Ramos (cell line): ENCODE measurements around the gene NUDCD3.

Source experiments
- in situ Hi-C: fragments of 300-500 bp; cut with MboI; formaldehyde crosslinking; loops from one replicate; pipeline ENCODE4 v1.14.3; 2022; ENCODE audit warnings: low sequenced_read_pairs; ENCODE audit not compliant: unreplicated experiment

The NUDCD3 gene

DNA sequence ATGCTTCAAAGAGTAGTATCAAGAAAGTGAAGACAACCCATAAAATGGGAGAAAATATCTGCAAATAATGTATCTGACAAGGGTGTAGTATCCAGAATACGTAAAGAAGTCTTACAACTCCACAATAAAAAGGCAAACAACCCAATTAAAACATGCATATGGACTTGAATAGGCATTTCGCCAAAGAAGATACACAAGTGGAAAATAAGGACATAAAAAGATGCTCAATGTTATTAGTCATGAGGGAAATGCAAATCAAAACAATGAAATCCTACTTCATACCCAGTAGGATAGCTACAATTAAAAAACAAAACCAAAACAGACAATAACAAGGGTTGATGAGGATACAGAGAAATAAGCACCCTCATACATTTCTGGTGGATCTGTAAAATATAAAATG lies 79.2 kb downstream of the NUDCD3 start:
- in situ Hi-C loops: no loop called here

DNA sequence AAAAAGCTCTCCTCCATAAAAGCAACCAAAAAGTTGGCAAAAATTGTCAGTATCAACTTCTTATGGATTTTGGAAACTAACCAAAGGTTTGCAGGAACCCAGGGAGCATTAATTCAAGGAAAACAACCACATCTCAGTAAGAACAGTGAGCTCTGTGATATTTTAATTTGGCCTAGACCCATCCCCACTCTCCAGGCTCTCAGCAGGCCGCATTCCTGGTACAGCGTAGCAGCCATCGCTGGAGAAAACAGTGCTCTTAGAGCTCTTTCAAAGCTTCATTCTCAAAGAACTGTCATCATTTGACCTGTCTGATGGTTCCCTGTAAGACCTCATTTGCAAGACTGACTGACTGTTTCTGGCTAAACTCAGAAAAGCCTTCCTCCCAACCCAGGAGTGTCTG lies 81.9 kb downstream of the NUDCD3 start:
- in situ Hi-C loops: no loop called here

DNA sequence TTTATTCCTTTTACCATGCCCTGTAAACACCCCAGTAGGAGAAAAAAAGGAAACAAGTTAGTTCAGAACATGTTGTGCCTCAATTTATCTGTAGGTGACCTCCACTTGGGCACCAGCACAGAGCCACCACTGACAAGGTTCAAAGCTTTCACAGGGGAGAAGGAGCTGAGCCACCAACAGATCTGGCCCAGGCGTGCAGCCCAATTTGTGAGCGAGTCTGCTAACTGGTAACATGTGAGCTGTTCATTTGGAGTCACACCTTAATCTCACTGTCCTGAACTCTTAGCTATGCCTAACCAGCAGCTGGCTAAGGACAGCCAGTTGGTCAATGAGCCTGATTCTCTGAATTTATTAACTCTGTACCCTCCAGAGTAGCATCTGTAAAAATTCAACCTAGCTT lies 86.7 kb downstream of the NUDCD3 start:
- in situ Hi-C loops: no loop called here

DNA sequence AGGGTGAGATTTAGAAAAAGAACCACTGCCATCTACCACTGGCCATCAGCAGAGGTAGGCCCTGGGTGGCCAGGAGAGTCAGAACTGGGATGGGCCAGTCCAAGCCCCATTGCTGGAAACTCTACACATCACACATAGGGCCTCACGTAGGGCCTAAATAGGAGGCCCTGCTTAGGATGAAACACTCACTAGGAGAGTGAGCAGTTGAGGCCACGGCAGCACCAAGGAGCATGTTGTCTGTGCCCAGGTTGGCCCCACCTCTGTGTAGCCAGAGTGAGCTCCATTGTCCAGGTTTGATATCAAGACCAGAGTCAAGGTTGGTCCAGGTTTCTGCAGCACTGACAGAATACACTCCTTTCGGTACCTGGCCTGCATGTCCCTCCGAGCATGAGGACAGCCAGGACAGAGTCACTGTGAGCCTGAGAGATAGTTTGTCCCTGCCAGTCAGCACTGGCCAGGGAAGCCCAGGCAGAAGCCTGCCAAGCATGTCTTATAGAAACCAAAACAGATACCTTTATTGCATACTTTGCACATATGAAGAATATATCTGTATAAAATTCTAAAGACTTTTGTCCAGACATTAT lies 87.2 kb downstream of the NUDCD3 start:
- in situ Hi-C loops: no loop called here

DNA sequence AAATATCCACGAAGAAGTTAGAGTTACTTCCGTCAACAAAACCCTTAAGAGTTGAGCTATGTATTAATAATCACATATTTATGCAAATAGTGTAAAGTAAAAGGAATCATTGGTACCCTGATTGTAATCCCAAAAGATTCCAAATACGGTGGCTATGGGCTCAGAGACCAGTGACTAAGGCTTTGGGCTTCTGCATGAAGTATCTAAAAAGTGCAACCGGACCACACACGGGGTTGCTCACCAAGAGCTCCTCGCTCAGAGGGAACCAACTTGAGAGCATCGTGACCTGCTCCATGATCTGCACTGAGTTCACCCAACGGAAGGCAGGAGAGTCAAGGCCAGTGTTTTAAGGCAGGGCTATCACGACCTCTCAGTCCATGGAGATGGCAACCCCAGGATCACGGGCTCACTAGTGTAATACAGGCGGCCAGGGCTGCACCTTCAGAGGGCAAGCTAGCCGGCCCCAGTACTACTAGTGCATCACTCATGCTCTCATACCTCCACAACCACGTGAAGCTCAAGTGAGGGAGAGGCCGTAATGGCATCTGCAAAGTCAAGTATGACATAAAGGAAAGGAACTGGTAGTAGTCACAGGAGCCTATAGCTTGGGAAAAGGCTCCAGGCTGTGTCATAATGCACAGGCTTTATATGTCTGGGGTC lies 87.9 kb downstream of the NUDCD3 start:
- in situ Hi-C loops: no loop called here

DNA sequence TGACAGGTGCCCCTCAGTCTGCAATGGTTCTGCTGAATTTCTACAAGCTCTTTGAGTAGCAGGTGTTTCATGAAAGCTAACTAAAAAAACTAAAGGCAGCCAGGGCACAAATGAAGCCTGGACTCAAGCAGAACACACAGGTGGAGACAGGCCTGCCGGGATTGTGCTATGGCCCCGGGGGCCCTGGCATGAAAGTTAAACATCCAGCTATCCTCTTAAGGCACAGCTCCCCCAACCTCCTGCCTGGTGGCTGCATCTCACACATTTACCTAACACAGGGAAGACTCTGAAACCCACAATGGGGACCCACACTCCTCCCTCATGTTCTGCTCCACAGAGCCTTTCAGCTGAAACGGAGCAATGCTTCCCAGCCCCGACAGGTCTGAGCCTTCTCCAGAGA lies 88.8 kb downstream of the NUDCD3 start:
- in situ Hi-C loops: no loop called here

DNA sequence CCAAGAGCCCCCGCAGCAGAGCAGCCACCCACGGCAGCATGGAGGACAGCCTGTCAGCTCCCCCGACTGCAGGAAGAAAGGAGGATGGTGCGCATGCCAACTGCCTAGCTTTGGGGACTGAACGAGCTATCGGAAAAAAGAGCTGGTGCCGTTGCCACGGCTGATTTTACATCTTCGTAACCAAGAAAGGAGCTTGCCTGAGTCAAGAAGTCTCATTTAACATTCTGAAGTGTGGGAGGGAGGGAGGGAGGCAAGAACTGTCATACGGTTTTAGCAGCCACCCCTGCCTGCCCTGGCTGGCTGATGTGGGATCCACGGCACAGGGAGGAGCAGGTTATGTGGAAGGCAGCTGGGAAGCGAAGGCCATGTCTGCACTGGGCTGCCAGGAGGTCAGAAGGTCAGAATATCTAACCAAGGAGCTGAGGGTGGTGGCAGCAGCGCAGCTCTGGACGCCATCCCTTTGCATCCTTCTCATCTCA lies 90.4 kb downstream of the NUDCD3 start:
- in situ Hi-C loops: no loop called here

DNA sequence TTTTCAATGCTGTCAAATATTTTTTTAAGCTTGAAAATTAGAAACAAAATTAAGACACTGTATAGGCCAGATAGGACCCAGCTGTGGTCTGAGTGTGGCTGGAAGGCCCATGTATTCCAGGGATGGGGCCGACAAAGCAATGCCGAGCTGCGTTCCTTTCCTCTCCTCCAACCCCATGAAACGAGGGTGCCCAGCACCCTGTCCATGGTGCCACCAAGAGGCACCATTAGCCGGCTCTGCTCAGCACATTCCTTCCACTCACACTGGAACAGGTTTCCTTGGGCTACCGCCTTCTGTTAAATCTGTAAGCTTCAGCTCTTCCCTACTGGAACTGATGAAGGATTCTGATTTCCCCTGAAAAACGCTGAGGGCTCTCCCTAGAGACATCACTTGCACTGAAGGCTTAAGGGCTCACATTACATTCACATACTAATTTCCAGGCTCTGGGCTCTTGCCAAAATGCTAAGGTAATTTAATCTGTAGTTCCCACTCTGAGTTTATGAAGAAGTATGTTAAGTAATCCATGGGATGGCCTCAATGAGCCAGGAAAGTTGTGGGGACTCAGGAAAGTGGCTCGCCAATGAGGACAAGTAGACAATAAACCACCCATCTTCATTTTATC lies 91.4 kb downstream of the NUDCD3 start:
- in situ Hi-C loops: no loop called here

DNA sequence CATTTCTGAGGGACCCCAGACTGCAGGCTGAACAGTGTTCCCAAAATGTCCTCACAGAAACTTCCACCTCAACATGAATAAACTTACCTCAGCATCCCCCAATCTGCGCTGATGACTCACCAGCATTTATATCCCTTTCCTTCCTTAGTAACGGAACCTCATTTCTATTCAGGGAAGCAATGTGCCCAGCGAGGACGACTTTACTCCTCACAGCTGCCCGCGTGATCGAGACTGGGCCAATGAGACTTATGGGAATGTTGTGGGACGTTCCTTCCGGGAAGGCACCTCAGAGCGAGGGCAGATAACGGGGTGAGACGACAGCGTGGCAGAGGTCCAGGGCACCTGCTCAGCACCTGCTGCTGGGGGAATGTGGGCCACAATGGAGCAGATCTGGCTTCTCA lies 91.9 kb downstream of the NUDCD3 start:
- in situ Hi-C loops: no loop called here

DNA sequence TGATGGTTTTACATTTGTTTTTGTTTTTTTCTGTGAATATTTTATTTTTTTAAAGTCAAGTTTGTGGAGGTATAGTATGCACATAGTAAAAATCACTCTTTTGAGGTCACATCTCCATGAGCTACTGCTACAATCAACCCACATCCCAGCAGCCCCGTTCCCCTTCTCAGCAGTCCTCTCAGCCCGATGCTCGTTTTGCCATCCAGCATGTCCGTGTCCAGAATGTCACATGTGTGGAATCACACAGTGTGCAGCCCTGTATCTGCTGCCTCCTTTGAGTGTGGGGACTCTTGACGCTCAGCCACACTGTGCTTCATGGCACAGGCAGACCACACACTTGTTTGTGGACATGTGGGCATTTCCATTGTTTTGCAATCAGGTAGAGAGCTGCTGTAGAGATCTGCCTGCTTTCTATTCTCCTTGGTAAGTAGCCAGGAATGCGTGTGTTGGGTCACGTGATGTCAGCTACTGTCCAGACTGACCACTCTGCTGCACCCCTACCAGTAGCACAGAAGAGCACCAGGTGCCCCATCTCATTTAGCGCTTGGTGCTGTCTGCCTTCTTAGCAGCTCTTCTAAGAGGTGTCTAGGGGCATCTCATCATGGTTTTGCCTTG lies 93.4 kb downstream of the NUDCD3 start:
- in situ Hi-C loops: no loop called here

DNA sequence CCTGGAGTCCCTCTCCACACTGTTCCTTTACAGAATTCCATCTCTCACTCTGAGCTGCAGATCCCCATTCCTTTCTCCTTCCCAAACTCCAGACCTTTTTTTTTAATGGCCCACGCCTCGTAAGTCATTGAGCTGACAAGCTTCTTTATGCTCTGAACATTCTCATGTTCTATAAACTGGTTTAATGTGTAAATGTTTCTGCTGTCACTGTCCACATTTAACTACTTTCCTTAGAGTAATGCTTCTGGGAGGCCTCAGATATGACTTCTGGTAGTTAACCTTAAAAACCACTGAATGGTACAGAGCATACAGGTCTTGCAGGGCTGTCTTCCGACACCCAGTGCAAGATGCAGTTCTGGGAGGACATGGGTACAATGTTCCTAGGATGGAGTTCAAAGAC lies 94.0 kb downstream of the NUDCD3 start:
- in situ Hi-C loops: no loop called here

DNA sequence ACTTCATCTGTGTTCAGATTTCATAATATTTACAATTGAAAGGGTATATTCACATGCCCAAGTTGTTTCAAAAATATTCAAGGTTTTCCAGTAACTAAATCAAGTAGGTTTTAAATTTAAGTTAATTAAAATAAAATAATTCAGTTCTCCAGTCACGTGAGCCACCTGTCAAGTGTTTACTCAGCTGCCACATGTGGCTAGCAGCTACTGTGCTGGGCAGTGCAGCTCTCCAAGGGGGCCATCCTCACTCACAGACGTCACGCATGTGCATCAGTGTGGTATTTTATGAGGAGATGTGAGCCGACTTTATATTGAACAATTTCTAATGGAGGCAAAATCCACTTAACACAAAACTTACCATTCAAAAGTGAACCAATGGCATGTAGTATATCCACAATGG lies 95.4 kb downstream of the NUDCD3 start:
- in situ Hi-C loops: no loop called here

DNA sequence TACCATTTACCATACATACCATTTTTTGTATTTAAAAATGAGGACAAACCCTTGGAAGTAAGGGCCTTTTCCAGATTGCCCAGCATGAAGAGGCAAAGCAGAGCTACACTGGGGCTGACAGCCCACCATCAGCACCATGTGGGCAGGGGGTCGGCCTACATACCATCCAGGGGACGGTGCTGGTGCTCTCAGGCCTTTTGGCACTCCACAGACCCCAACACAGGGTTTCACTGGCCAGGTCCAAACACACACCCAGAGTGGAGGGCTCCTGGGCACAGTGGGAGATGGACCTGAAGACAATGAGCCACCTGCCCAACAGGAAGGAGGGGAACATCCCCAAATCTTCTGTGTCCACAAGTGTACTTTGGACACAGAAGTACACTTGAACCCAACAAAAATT lies 95.8 kb downstream of the NUDCD3 start:
- in situ Hi-C loops: no loop called here

DNA sequence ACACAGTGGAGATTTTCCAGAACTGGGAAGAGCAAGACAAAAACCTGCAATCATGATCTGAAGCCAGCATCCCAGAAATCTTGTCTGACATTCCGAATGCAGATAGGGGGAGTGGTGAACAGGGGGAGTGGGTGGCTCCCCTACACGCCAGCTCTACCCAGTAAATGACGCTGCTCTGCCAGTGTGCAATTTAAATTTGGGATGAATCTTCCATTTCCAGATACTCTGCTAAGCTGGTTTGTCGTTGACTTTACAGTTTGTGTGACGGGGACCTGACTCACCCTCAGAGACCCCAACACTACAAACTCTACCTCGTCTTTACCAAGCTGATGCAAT lies 96.4 kb downstream of the NUDCD3 start:
- in situ Hi-C loops: no loop called here

DNA sequence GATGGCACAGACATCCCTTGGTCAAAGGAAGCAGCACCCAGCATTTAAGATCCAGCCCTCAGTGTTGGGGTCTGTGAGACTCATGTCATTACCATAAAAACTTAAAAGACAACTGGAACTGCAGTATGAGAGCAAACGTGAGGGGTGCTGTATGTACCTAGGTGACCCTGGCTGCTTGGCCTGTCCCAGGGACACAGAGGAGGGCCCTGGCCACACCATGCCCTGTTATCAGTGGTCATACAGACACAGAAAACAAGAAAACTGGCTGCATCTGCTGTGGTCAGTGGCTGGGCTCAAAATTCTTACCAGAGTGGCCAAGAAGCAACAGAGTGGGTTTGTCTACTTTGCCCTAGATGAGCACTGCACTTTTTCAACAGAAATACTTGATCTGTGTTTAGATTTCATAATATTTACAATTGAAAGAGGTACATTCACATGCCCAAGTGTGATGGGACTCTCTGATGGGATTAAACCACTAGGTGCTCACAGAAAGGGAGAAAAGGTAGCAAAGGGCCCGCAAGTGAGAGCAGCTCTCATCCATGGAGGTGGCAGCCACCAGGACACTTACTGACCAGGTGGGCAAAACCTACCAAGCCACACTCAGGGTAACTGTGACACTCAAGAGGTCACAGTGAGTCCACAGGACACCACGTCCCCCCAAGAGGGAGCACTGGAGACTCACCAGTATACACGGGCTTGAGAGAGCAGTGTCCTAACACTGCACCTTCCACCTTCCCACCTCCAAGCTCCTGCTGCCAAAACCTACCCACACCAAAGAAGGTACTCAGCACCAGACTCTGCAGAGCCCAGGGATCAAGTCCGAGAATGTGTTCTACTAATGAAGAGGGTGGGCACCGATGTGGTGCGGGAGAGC lies 97.0 kb downstream of the NUDCD3 start:
- in situ Hi-C loops: no loop called here

DNA sequence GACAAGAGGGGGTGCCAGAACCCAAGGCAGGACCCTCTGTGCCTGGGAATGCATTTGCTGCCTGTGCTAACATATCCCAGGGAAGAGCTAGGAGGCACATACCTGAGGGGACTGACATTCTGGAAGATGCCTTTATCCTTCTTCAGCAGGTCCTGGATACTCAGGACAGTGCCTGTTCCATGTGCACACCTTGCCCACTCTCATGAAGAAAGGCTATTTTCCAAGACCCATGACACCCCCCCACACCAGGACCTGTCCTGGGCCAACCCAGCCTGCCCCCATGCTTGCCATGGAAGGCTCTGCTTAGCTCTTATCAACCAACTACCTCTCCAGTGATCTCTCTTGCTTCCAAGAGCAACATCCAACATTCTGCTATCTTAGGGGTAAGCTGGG lies 97.8 kb downstream of the NUDCD3 start:
- in situ Hi-C loops: no loop called here

DNA sequence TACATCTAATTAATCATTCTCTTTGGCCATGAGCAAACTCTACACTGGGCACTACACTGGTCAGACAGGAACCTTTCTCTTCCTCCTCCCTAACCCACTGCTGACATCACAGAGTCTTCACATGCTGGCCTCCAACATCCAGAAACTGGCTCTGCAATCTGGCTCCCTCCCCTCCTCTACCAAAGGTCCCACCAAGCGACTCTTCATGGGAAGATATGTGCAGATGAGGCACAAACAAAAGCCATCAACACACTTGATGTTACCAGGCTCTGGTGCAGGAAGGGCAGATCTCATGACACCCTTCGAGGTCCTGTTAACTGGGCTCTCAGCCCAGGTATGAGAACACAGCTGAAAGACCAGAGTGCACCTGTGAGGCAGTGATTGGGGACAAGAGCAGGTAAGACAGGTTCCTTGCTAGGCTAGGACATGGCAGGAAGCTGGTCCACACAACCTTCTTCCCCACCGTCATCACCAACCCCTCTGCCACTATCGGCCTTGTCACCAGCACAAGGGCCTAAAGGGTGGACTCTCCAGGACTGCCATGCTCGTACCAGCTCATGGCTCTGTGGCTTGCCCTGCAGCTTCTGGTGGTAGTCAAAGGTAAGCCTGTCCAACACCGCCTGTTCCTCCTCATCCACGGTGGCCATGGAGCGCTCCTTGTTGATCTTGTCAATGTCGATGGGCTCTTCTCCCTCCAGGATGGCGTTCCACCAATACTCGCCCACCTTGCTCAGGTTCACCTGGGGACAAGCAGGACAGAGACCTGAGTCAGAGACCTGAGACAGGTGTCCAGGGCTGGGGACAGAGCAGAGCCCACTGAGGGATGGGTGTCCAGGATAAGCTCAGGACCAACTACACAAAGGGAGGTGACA lies 98.5 kb downstream of the NUDCD3 start:
- in situ Hi-C loops: no loop called here

DNA sequence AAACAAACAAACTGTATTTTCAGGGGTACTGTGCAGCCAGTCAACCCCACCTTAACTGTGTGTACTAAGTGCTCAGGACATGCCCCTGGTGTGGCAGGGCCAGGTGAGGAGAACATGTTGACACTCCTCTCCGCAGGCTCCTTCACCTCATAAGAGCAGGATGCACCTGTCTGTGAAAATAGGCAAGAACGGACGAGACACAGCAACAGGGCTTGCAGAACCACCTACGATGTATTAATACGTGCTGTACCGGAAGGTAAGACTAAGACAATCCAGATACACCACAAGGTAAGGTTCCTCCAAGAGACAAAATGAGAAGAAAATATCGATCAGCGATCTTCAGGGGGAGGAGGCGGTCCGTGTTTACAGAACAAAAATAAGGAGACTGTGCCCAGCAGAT lies 99.3 kb downstream of the NUDCD3 start:
- in situ Hi-C loops: no loop called here

DNA sequence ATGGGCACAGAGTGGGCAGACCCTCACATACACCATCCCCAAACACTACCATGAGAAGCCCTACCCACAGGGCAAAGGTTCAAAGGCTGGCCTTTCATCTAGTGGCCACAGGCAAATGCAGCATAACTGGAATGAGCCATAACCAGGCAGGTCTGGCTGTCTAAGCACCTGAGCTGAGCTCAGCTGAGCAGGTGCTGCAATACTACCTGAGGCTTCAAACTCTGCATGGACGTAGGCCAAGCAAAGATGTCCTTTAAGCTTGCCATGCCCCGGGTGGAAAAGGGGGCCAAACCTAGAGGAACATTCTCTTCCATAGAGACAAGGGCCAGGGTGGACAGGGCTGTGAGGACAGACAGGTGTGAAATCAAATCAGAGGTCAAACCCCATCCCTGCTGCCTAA lies 99.8 kb downstream of the NUDCD3 start:
- in situ Hi-C loops: no loop called here
